NCI-H1694 treated with DMSO at 0.1 percent for 48 hours (cell line): ENCODE measurements around the gene TAOK1.

ENCODE experiments used
- DNase-seq: peaks from one replicate; lab custom pipeline; 2025; lab: John Stamatoyannopoulos, UW

The TAOK1 gene

GRCh38 chr17:29584452-29585079 is 194.4 kb downstream of the TAOK1 start:
- no peak for DNase-seq

- DNase-seq, result no peak
These were observed 195.1 kb downstream of the TAOK1 start for GRCh38 chr17:29585080-29585751.

- no peak for DNase-seq
These were observed 196.7 kb downstream of the TAOK1 start for GRCh38 chr17:29586676-29587469.

- no peak for DNase-seq
These were observed 197.4 kb downstream of the TAOK1 start for GRCh38 chr17:29587591-29587990.

GRCh38 chr17:29588017-29588561 is 197.9 kb downstream of the TAOK1 start:
- no peak for DNase-seq

GRCh38 chr17:29588562-29589411 is 198.6 kb downstream of the TAOK1 start:
- no peak for DNase-seq

- peak; percentile 65 for DNase-seq
These were observed 199.6 kb downstream of the TAOK1 start, which contains the start of gene GIT1 for GRCh38 chr17:29589524-29590410. GIT1 (minus strand) TSS chr17:29589648; CDS start chr17:29589378, 270 bp downstream.

GRCh38 chr17:29590411-29591145 is 200.4 kb downstream of the TAOK1 start:
- DNase-seq, result peak; percentile 67

- peak; percentile 93 for DNase-seq
These were observed 201.1 kb downstream of the TAOK1 start for GRCh38 chr17:29591146-29591736.

- peak; percentile 93 for DNase-seq
These were observed 201.8 kb downstream of the TAOK1 start for GRCh38 chr17:29591737-29592608.

- DNase-seq, result peak; percentile 74
These were observed 202.8 kb downstream of the TAOK1 start, which contains the start of gene ANKRD13B for GRCh38 chr17:29592850-29593551. ANKRD13B (plus strand) TSS chr17:29593132; CDS start chr17:29593622, 490 bp downstream.

GRCh38 chr17:29593591-29594518 is 203.7 kb downstream of the TAOK1 start:
- no peak for DNase-seq

- DNase-seq, result no peak
These were observed 204.4 kb downstream of the TAOK1 start for GRCh38 chr17:29594519-29595090.

GRCh38 chr17:29595107-29595942 is 205.2 kb downstream of the TAOK1 start:
- no peak for DNase-seq
